Activated naive CD4-positive, alpha-beta T cell treated with anti-CD3 and anti-CD28 coated beads, Interleukin-2, amount 50 U/mL, for 16 hours (primary cell): ENCODE data around the gene TRAF3IP1.
"Not testable (repeated sequence)": the region's sequence is repeated elsewhere in the genome, so short reads cannot be mapped to it uniquely, and the experiment has no call there.

Experiments
- DNase-seq: peaks from one replicate; pipeline ENCODE4 v3.0.0-alpha.2; 2020

Gene TRAF3IP1

DNA sequence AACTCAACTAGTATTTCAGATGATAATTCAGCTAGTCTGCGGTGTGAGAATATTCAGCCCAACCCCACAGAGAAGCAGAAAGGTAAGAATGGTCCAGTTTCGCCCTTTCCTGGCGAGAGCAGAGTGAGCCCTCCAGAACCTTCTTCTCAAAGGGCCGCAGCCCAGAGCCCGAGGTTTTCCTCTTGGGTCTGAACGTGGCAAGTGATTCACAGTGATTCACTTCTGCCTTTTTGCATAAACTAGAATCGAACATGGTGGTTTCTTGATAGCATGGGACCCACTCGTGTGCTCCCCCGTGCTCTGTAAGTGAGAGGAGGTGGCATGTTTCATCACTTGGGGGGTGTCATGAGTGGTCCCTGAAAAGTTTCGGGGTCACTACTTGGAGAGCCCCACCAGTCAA lies 24.2 kb downstream of the TRAF3IP1 start:
- no peak for DNase-seq

DNA sequence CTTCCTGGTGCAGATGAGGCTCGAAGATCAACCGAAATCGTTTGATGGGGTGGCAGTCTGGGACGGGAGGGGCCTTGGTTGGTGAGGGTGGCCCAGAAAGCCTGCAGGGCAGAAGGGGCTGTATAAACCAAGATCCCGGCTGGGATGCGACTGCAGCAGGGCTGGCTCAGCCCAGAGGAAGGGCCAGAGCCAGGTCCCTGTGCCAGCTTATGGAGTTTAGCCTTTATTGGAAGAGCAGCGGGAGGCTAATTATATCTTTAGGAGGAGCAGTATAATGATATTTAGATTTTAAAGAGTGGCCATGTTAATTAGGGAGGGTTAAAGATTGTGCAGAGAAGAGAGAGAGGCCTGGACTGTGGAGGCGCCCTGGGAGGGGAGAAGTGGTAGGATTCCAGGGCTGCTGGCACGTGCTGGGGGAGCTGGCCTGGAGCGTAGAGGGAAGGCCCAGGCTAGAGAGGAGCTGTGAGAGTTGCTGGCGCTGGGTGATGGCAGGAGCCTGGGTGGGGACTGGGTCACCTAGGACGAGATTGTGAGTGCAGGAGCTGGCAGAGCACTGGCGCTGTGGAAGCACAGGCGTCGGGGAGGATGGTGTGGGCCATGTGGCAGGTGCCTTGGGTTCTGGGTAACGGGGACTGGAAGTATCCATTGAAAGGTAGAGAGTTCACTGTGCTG lies 25.1 kb downstream of the TRAF3IP1 start:
- DNase-seq: no peak

DNA sequence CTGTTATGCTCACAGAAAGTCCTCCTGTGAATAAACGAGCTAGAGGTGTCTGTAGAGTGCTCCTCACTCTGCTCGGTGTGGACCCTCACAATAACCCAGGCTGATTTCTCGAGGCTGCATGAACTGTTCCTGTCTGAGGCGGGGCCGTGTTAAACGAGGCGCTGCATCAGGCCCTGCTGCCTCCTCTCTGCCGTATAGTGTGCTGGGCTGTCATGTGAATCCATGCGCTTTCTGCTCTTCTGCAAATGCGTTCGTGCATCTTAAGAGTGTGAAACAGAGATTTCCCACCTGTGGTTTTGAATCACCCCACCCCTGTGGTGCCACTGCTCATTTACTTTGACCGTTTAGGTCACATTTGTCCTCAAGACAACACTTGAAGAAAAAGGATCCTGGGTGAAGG lies 26.2 kb downstream of the TRAF3IP1 start:
- no peak for DNase-seq

DNA sequence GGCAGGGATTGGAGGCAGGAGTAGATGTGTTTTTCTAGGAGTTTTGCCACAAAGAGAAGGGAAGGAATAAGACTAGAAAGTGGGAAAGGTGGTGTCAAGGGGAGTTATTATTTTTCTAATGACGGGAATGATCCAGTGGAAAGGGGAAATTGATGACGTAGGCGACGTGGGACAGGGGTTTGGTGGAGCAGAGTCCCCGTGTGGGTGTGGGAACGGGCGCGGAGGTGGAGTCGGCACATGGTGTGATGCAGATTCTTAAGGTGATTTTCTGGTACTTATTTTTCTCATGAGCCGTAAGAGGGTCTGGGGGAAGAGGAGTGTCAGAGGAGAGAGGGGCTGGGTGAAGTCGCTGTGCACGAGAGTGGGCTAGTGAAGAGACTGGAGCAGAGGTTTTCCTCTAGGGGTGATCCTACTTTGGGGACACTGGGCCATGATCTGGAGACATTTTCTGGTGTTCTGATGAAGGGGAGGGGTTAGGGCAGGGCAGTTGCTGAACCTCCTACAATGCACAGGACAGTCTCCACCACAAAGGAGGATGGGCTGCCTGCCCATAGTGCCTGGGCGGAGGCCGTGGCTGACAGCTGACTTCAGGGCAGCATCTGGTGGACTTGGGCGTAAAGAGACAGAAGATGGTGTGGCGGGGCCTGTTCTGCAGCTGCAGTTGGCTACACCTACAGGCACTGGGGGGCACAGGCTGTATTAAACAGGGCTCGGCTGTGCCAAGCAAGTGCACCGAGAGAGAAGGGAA lies 30.0 kb downstream of the TRAF3IP1 start:
- DNase-seq: no peak

DNA sequence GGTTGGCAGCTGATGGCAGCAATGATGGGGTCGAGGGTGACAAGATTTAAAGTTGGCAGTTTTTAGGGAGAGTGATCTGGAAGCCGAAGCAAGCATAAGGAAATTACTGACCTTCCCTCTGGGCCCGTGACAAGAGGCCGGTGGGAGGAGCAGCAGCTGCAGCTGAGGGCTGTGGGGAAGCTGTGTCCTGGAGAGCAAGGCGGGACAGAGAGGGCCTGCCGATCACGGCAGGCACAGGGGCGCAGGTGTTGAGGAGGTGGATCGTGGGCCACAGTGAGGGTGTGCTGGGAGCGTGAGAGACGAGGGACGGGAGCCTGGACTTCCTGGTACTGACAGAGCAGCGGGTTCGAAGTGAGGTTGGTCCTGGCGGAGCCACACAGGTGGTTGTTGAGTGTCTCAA lies 31.0 kb downstream of the TRAF3IP1 start:
- DNase-seq: no peak

DNA sequence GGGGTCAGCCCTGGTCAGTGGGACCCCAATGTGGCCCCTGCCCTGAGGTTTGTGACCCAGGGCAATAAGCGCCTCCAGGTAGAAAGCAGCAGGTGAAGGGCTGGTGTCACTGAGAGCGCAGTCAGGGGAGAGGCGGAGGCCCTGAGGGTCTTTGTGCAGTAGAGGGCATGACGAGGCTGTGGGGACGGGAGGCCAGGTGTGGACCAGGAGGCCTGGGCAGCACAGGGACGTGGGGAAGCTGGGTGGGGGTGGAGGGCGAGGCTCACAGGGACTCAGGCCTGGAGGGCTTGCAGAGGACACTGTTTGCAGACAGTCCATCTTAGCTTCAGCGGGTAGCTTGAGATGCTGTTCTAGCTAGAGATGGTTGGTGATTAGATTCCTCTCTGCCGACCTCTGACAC lies 32.0 kb downstream of the TRAF3IP1 start:
- no peak for DNase-seq

DNA sequence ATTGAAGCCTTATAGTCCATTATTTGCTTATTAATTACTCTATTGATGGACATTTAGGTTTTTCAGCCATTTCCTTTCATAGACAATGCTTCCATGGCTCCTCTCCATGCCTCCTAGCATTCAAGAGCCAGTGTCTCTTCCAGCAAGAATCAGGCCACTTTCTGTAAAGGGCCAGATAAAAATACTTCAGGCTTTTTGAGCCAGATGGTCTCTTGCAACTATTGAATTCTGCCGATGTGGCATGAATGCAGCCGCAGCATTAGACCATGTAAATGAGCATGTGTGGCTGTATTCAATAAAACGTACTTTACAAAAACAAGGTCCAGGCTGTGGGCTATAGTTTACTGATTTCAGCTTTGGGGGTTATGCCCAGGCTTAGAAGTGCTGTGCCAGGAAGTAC lies 38.5 kb downstream of the TRAF3IP1 start:
- DNase-seq: no peak

DNA sequence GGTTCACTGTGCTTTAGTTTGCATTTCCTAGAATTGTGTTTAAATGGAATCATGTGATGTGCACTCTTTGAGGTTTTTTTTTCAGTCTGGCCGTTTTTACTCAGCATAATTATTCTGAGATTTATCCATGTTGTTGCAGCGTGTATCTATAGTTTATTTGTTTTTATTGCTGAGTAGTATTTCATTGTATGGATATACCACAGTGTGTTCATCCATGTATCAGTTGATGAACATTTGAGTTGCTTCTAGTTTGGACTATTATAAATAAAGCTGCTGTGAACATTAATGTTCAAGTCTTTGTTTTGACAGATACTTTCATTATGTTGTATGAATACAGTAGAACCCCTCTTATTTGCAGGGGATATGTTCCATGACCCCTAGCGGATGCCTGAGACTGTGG lies 39.1 kb downstream of the TRAF3IP1 start:
- DNase-seq: no peak

DNA sequence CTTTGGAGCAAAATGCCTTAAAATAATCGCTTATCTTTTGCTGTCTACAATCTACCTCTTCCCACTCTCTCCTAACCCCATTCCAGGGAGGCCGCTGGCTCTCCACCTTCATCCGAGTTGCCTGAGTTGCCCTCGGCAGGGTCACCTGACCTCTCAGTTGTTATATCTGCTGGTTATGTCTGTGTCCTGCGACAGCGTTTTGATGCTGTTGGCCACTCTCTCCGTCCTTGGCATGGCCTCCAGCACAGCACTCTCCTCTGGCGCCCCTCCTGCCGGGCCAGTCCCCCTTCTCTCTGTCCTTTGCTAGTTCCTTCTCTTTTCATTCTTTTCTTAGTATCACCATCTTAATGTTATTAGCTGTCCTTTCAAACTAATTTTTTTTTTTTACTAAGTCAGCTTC lies 41.6 kb downstream of the TRAF3IP1 start:
- no peak for DNase-seq

DNA sequence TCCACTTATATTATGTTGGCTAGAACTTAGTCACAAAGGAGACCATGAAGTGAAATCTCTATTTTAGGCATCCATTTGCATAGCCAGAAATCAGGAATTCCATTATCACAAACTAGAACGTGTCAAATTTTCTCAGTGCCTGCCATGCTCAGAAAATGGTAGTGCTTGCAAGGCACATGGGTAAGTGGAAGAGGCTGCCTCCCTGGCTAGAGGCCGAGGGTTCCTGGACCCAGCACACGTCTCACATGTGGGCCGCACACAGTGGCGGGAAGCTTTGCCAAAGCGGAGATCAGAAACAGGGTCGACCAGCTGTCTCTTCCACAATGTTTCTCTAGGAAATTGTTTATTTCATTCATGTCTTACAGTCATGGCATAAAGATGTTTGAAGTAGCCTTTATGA lies 42.3 kb downstream of the TRAF3IP1 start:
- no peak for DNase-seq

DNA sequence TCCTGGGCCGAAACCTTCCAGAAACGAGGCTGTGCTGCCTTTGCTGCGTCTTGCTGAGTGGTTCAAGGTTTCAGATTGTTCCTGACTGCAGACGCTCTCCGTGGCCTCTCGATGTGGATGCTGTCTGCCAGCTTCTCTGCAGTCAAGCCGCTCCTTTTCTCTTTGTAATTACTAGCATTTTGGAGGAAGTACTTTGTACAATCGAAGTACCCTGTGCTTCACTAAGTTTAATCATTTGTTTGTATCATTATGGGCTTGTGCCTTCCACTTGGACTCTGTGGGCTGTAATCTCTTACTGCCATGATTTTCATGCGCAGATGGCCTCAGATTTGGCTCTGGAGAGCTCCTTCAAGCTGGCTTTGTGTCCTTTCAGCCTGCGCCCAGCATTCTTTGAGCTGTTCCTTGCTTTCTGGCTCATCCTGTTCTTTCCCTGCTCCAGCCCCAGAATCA lies 49.3 kb downstream of the TRAF3IP1 start:
- DNase-seq: no peak

DNA sequence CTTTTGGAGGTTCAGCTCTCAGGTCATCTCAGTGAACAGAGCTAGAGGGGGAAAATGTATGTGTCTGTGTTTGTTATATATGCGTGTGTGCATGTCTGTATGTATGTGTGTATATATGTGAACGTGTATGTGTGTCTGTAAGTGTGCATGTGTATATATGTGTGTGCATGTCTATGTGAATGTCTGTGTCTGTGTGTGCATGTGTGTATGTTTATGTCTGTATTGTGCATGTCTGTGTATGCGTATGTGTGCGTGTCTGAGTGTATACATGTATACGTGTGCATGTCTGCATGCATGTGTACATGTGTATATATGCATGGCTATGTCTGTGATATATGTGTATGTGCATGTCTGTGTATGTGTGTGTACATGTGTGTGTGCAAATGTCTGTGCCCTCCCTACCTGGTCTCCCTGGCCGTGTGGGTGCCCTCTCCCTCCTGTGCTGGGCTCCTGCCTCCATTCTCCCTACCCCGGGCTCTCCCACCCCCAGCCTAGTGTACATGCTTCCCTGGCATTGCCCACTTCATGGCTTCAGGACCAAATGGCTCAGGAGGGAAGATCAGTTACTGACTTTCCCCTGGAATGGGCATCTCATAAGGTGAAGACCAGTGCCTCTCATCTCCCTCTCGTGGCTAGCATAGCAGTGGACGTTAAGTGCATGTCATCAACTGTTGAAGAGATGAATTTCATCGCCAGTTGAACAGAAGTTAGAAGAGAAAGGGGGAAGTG lies 49.9 kb downstream of the TRAF3IP1 start:
- no peak for DNase-seq

DNA sequence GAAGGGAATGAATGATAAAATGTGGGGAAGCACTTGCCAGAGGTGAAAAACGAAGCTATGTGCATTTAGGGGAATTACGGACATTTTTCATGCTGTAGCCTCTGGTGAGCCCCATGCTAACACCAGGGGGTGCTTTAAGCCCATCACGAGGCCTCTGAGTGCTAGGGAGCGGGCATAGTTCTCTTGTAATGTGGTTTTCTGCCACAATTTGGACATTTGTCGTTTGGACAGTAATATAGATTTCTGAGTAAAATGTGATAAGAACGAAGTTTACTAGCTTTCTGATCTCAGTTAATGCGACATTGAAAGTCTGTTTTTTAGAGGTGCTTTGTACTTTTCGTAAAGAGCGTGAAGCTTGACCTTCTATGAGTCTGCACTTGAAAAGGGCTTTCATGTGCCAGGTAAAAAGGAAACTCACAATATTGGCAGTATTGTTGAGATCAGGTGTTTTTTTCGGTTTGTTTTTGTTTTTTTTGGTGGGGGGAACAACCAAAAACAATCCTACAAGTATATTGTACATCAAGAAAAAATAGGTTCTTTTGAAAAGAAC lies 50.6 kb downstream of the TRAF3IP1 start:
- DNase-seq: peak; percentile 50

DNA sequence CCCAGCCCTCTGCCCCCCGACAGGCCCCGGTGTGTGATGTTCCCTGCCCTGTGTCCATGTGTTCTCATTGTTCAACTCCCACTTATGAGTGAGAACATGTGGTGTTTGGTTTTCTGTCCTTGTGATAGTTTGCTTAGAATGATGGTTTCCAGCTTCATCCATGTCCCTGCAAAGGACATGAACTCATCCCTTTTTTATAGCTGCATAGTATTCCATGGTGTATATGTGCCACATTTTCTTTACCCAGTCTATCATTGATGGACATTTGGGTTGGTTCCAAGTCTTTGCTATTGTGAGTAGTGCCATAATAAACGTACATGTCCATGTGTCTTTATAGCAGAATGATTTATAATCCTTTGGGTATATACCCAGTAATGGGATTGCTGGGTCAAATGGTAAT lies 52.0 kb downstream of the TRAF3IP1 start:
- not testable (repeated sequence) for DNase-seq

DNA sequence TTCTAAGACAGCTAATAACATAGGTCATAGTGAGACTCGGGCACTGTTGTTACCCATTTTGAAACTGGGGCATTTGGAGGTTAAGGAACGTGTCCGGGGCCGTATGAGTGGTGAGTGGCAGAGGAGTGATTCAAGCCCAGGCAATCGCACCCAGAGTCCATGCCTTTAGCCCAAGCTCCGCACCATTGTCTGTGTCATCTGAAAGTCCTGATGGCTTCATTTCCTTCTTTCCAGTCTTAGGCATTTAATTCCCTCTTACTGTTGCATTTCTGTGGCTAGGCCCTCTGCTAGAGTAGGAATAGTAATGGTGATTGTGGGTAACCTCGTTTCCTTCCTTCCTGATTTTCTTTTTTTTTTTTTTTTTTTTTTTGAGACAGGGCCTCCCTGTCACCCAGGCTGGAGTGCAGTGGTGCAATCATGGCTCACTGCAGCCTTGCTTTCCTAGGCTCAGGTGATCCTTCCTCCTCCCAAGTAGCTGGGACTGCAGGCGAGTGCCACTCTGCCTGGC lies 56.6 kb downstream of the TRAF3IP1 start:
- no peak for DNase-seq

DNA sequence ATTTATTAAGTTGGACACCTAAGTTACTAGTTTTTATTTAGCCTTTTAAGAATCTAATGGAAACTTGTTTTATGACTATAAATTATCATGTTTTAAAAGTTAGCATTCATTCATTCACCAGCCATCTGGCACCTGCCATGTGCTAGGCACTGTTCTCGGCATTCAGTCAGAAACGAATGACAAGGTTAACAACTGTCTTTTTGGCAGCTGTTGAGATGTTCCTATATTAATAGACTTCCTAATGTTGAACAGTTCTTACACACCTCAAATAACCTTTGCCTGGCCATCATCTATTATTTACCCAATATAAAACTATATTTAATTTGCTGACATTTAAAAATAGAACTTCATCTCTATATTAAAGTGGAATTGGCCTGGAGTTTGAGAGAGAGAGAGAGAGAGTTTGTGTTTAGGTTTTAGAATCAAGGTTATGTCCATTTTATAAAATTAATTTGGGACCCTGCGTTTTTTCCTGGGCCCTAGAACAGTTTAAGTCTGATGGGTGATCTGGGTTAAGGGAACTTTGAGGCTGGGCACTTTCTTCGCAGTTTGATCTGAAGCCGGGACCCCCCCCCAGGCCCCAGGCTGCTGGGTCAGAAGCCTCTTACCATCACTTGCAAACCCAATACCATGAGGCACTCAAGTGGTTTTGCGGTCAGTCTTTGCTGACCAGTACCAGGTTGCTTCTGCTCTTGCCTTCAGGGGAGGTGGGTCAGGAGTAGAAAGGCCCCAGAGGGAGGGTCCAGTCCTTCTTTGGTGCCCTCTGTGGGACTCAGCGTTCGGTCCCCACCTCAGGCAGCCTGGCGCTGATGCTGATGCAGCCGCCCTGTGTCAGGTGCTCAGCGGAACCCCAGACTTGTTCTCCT lies 58.1 kb downstream of the TRAF3IP1 start:
- no peak for DNase-seq

DNA sequence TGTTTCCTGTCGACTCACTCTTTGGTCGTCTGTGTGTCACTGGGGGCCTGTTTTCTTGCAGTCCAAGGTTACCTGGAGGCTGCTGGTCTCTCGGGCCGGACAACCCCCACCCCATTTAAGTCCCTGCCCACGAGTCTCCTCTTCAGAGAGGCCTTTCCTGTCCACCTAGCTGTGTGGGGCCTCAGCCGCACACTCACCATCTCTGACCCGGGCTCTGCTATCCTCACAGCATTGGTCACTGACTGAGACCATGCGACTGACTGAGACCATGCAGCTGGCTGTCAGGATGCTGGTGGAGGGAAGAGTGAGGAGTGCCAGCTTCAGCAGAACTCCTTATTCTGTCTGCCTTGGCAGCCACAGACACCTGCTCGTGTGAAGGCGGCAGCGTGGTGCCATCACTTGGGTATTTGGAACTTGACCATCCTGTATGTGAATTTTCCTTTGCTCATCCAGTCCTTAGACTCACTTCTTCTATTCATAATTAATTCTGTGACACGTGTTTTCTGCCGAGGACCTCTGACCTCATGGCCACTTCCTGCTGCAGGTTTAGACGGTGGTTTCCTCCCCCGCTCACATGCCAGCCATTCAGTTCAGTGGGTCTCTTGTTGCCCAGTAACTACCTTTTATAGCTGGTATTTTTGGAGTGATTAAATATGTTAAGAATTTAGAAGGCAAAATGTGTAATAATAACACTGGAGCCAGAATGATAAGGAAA lies 58.9 kb downstream of the TRAF3IP1 start:
- DNase-seq: no peak

DNA sequence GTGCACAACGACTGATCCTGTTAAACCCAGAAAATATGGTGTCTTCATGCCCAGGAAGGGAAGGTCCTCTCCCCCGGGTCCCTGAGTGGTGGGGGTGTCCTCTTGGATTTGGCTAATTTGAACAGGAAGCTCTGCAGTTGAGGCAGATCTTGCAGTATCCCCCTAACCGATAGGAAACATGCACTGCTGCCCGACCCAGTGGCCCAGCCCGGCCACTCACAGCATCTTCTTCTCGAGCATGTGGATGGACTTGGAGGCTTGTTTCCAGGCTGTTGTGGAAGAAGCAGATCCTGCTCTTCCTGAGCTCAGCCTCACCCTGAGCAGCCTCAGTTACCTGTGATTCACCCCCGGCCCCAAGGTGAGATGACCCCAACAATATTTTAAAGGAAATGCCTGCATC lies 60.0 kb downstream of the TRAF3IP1 start:
- no peak for DNase-seq

DNA sequence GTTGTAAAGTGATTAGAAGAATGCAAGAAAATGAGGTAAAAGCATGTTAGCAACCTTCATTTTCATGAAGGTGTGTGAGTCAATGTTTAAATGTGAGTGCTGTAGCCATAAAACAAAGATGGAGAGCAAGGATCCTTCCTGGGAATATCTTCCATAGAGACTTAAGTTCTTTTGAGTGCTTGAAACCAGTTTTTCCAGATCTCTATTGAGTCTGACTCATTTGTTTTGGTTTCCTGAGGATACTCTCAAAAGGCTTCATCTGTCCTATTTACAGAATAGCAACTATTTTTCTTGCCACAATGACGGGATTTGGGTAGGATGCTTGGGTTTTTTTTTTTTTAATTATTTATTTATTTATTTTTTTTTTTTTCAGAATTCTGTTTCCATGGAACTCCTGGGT lies 60.5 kb downstream of the TRAF3IP1 start:
- no peak for DNase-seq

DNA sequence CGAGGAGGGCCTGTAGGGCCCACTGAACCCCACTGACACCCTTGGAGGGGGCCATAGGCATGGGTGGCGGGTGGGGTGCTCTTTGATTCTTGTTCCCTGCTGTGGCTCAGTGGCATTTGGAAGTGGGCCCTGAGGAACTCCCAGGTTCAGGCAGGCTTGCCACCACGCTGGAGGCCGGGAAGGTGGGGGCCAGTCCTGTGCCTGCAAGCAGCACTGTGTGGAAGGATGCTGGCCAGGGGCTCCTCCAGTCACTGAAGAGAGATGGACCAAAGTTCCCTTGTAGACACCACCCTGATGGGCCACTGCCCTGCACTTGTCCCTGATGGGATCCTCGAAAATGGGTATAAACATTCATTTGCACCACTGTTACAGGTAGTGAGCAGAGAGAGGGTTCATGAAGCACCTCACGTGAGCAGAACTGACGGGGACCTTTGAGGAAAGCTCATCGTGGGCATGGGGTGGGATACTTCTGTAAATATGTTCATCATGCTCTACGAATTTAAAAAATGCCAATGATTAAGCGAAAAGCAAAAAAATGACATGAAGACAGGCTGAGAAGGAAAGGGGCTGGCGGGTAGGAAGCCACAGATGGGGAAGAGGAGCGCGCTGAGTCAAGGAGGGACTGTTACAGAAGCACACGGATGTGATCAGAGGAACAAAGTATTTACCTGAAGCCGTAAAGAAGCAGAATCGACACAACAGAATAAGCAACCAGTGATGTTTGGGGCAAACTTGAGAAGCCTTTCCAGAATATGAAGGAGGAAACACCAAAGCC lies 61.2 kb downstream of the TRAF3IP1 start:
- DNase-seq: no peak

DNA sequence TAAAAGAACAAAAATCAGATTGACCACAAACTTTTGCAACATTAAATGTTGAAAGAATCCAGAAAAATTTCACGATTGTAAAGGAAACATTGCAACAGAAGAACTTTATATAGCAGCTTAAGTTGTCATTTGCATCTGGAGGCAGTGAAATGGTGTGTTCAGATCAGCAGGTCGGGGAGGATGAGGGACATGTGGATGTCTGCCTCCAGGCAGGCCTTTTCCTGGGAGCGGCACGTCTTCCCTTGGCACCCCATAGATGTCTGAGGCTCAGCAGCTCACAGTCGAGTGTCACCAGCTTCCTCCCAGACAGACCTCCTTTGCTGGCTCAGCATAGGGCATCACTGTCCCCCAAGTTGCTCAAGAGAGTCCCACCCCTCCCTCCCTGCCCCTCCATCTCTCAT lies 62.1 kb downstream of the TRAF3IP1 start:
- DNase-seq: no peak
